ENCODE measurements around the gene PRDX5. TPM values are rescaled to one million over a fixed set of nuclear protein-coding genes. Genes with fewer than 3 reads are reported as not detected.

PRDX5 gene
- total RNA-seq, 1 donor: 245 TPM

GRCh38 chr11:64296830-64297698 lies 20.9 kb upstream of the PRDX5 start:
- H2AFZ ChIP-seq (ENCODE audit: low read length): no peak overlapping the region
- H3K4me3 ChIP-seq (ENCODE audit: insufficient read depth, low read length): no peak overlapping the region
- H3K27ac ChIP-seq (ENCODE audit: low read depth, low read length): no peak overlapping the region
- no peaks in the 10 kb centered on the region for H4K20me1 ChIP-seq (ENCODE audit: insufficient read depth, low read length)
- no peaks in the 10 kb centered on the region for H3K36me3 ChIP-seq (ENCODE audit: insufficient read depth, low read length)
- H3K79me2 ChIP-seq (ENCODE audit: insufficient read depth, low read length): no peaks in the 10 kb centered on the region
- peaks cover 6% of the 10 kb centered on the region for H3K4me1 ChIP-seq (ENCODE audit: insufficient read depth, low read length)
- H3K4me2 ChIP-seq (ENCODE audit: insufficient read depth, low read length): no peak overlapping the region
- H3K9me3 ChIP-seq (ENCODE audit: low read depth, low read length): no peaks in the 10 kb centered on the region
- TF ChIP-seq CTCF (IDR thresholded peaks at IDR 0.05; ENCODE audit: extremely low read depth, low read depth, low read length): no peak
- peaks cover 87% of the 10 kb centered on the region for H3K27me3 ChIP-seq (ENCODE audit: insufficient read depth, low read length)
- peak; percentile 44 for DNase-seq (ENCODE audit: insufficient read length, low spot score, missing footprints)

DNA sequence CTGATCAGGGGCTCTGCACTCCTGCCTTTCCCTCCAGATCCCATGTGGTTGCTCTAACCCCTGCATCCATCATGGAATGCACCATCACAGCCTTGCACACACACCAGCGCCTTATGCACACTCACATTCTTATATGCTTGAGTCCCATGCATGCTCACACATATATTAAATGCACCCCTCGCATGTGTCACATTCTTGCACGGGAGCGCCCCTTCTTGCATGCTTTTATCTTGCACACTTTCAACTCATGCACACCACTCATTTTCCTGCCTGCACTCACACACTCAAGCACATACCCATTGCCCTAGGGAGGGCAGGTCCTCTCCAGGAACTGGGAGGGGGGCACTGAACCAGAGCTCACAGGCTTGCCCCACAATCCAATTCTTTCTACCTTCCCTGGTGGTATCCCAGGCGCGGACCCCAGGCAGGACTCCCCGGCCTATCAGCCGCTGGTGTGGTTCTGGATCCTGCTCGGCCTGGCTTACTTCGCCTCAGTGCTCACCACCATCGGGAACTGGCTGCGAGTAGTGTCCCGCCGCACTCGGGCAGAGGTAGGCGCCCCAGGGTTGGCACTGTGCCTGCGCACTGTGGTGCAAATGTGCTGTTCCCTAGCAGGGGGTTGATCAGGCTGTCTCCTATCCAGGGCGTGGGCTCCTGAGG lies 20.1 kb upstream of the PRDX5 start:
- no peak overlapping the region for H2AFZ ChIP-seq (ENCODE audit: low read length)
- H3K79me2 ChIP-seq (ENCODE audit: insufficient read depth, low read length): no peaks in the 10 kb centered on the region
- no peaks in the 10 kb centered on the region for H4K20me1 ChIP-seq (ENCODE audit: insufficient read depth, low read length)
- H3K27me3 ChIP-seq (ENCODE audit: insufficient read depth, low read length): peaks cover 80% of the 10 kb centered on the region
- no peaks in the 10 kb centered on the region for H3K36me3 ChIP-seq (ENCODE audit: insufficient read depth, low read length)
- H3K4me1 ChIP-seq (ENCODE audit: insufficient read depth, low read length): peaks cover 6% of the 10 kb centered on the region
- H3K4me3 ChIP-seq (ENCODE audit: insufficient read depth, low read length): no peak overlapping the region
- DNase-seq (ENCODE audit: insufficient read length, low spot score, missing footprints): peak; percentile 82
- TF ChIP-seq CTCF (IDR thresholded peaks at IDR 0.05; ENCODE audit: extremely low read depth, low read depth, low read length): no peak
- H3K27ac ChIP-seq (ENCODE audit: low read depth, low read length): no peak overlapping the region
- H3K9me3 ChIP-seq (ENCODE audit: low read depth, low read length): no peaks in the 10 kb centered on the region
- H3K4me2 ChIP-seq (ENCODE audit: insufficient read depth, low read length): no peak overlapping the region

DNA sequence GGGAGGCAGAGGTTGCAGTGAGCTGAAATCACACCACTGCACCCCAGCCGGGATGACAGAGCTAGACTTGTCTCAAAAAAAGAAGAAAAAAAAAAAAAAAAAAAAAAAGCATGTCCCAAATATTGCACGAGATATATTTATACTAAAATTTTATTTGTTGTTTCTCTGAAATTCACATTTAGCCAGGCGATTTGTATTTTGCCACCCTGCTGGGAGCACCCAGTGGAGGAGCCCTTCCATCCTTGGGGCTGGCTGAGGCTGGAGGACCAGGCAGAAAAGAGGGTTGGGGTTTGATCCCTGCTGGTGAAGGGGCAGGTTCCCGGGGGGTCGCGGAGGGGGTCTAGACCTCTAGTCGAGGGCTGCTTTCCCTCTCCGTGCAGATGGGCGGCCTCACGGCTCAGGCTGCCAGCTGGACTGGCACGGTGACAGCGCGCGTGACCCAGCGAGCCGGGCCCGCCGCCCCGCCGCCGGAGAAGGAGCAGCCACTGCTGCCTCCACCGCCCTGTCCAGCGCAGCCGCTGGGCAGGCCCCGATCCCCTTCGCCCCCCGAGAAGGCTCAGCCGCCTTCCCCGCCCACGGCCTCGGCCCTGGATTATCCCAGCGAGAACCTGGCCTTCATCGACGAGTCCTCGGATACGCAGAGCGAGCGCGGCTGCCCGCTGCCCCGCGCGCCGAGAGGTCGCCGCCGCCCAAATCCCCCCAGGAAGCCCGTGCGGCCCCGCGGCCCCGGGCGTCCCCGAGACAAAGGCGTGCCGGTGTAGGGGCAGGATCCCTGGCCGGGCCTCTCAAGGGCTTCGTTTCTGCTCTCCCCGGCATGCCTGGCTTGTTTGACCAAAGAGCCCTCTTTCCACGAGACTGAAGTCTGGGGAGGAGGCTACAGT lies 18.7 kb upstream of the PRDX5 start:
- H3K36me3 ChIP-seq (ENCODE audit: insufficient read depth, low read length): no peaks in the 10 kb centered on the region
- H4K20me1 ChIP-seq (ENCODE audit: insufficient read depth, low read length): no peaks in the 10 kb centered on the region
- no peak for TF ChIP-seq CTCF (IDR thresholded peaks at IDR 0.05; ENCODE audit: extremely low read depth, low read depth, low read length)
- H3K4me3 ChIP-seq (ENCODE audit: insufficient read depth, low read length): peak overlapping the region; percentile 64
- peak; percentile 94 for DNase-seq (ENCODE audit: insufficient read length, low spot score, missing footprints)
- peak overlapping the region; percentile 76 for H2AFZ ChIP-seq (ENCODE audit: low read length)
- no peaks in the 10 kb centered on the region for H3K79me2 ChIP-seq (ENCODE audit: insufficient read depth, low read length)
- peak overlapping the region; percentile 74 for H3K4me2 ChIP-seq (ENCODE audit: insufficient read depth, low read length)
- H3K27me3 ChIP-seq (ENCODE audit: insufficient read depth, low read length): peaks cover 67% of the 10 kb centered on the region
- H3K27ac ChIP-seq (ENCODE audit: low read depth, low read length): no peak overlapping the region
- peaks cover 10% of the 10 kb centered on the region for H3K4me1 ChIP-seq (ENCODE audit: insufficient read depth, low read length)
- no peaks in the 10 kb centered on the region for H3K9me3 ChIP-seq (ENCODE audit: low read depth, low read length)
